Erythroblast (primary cell): ENCODE results near the gene IRX2.

Experiments used
- GATA1 ChIP-seq: IDR thresholded peaks from 2 replicates; pipeline ENCODE4 v1.6.1; 2011; ENCODE audit warnings: low read depth, mild to moderate bottlenecking, control low read depth, low read length, moderate library complexity
- POLR2A ChIP-seq: IDR thresholded peaks from 2 replicates; pipeline ENCODE4 v1.6.1; 2011; ENCODE audit warnings: mild to moderate bottlenecking, low read length

DNA sequence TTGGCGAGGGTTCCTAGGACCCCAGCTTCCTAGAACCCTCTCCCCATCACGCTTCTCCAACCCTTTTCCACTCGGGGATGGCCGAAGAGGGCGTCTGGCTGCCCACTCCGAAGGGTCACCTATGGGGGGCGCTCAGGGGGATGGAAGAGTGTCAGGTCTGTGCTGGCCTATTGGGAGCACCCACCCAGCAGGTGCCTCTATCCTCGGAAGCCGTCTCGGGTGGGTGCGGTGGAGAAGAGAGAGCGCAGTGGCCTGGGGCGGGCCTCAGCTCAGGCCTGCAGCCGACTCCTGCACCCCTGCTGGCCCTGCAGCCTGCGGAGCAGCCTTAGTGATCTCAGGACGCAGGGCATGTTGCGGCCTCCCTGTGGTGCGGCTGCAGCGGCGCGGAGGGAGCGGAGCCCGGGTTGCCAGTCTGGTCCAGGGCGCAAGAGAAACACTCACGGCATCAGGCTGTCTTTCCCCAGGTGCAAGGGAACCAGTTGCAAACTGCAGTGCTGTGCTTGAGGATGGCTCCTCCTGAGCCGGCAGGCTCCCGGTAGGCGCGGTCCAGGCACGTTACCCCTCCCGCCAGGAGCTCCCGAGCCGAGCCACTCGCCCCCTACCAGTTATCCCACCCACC, 1.5 kb upstream of the IRX2 start:
- TF ChIP-seq POLR2A = no peak
- TF ChIP-seq GATA1 = no peak
